GM18502 (cell line): ENCODE results near the gene GOLGA8S.
"Not testable (repeated sequence)": the region's sequence is repeated elsewhere in the genome, so short reads cannot be mapped to it uniquely, and the experiment has no call there.

Source experiments
- ATAC-seq: cut with Tn5 transposase; IDR thresholded peaks from one replicate; pipeline ENCODE4 v1.9.1; 2021; ENCODE audit warnings: mild to moderate bottlenecking; ENCODE audit not compliant: unreplicated experiment, poor library complexity

The GOLGA8S gene

GRCh38 chr15:23354448-23354847 is at the start of gene GOLGA8S:
Gene GOLGA8S, plus strand, starts transcription at chr15:23354748. Its CDS starts 62 bp downstream, at chr15:23354810.
- not testable (repeated sequence) for ATAC-seq

GRCh38 chr15:23304805-23305204 is 49.7 kb upstream of the GOLGA8S start:
- not testable (repeated sequence) for ATAC-seq

GRCh38 chr15:23305921-23306320 is 48.6 kb upstream of the GOLGA8S start:
- not testable (repeated sequence) for ATAC-seq

- not testable (repeated sequence) for ATAC-seq
Measured at GRCh38 chr15:23311233-23311632, 43.3 kb upstream of the GOLGA8S start.

GRCh38 chr15:23334096-23334495 is 20.5 kb upstream of the GOLGA8S start, which contains the start of gene GOLGA6L26:
Gene GOLGA6L26, minus strand, starts transcription at chr15:23334196. Its CDS starts 61 bp downstream, at chr15:23334135.
- not testable (repeated sequence) for ATAC-seq

- ATAC-seq: not testable (repeated sequence)
Measured at GRCh38 chr15:23362622-23363021, 8.1 kb downstream of the GOLGA8S start.

- not testable (repeated sequence) for ATAC-seq
Measured at GRCh38 chr15:23364261-23364660, 9.7 kb downstream of the GOLGA8S start.

- ATAC-seq: no peak
Measured at GRCh38 chr15:23370578-23370977, 16.0 kb downstream of the GOLGA8S start.

- ATAC-seq: not testable (repeated sequence)
Measured at GRCh38 chr15:23371134-23371533, 16.6 kb downstream of the GOLGA8S start.

- ATAC-seq: not testable (repeated sequence)
Measured at GRCh38 chr15:23371868-23372267, 17.3 kb downstream of the GOLGA8S start.

- no peak for ATAC-seq
Measured at GRCh38 chr15:23372284-23372683, 17.7 kb downstream of the GOLGA8S start.

GRCh38 chr15:23372891-23373600 is 18.5 kb downstream of the GOLGA8S start:
- ATAC-seq: not testable (repeated sequence)

- not testable (repeated sequence) for ATAC-seq
Measured at GRCh38 chr15:23374226-23374625, 19.7 kb downstream of the GOLGA8S start.

GRCh38 chr15:23378946-23379345 is 24.4 kb downstream of the GOLGA8S start:
- not testable (repeated sequence) for ATAC-seq

- not testable (repeated sequence) for ATAC-seq
Measured at GRCh38 chr15:23380700-23381099, 26.2 kb downstream of the GOLGA8S start.

- ATAC-seq: not testable (repeated sequence)
Measured at GRCh38 chr15:23381192-23381591, 26.6 kb downstream of the GOLGA8S start.

GRCh38 chr15:23384371-23384770 is 29.8 kb downstream of the GOLGA8S start:
- ATAC-seq: no peak

- ATAC-seq: no peak
Measured at GRCh38 chr15:23385886-23386430, 31.4 kb downstream of the GOLGA8S start.

GRCh38 chr15:23387621-23388190 is 33.2 kb downstream of the GOLGA8S start:
- no peak for ATAC-seq

- no peak for ATAC-seq
Measured at GRCh38 chr15:23395030-23395692, 40.6 kb downstream of the GOLGA8S start.

GRCh38 chr15:23395832-23396231 is 41.3 kb downstream of the GOLGA8S start:
- ATAC-seq: no peak
